ENCODE results near the gene IFFO2. TPM values are rescaled to one million over a fixed set of nuclear protein-coding genes. Genes with fewer than 3 reads are reported as not detected.

IFFO2 gene
- 6.8 and 8.0 TPM in 2 replicates for total RNA-seq
- long read RNA-seq, partial matches to known transcripts: 0 of 1 reads
- long read RNA-seq, other reads (novel, unspliced or antisense): 1 of 1 reads

GRCh38 chr1:18956193-18957135, at the start of gene IFFO2:
Gene IFFO2, minus strand, starts transcription at chr1:18956676. Its CDS starts 344 bp downstream, at chr1:18956332.
- Mint-ChIP-seq H3K27ac (ENCODE audit: unreplicated experiment) (no peak within 1 kb of the TSS), H3K36me3 (ENCODE audit: unreplicated experiment) (no peaks in the 10 kb centered on the region), H3K9me3 (ENCODE audit: unreplicated experiment) (no peaks in the 10 kb centered on the region), H3K4me1 (ENCODE audit: unreplicated experiment) (peaks cover 27% of the 10 kb centered on the region), H3K4me3 (ENCODE audit: unreplicated experiment) (peak within 1 kb of the TSS; percentile 84), H3K27me3 (ENCODE audit: unreplicated experiment) (peaks cover 6% of the 10 kb centered on the region)
- TF ChIP-seq, protein P1, sequence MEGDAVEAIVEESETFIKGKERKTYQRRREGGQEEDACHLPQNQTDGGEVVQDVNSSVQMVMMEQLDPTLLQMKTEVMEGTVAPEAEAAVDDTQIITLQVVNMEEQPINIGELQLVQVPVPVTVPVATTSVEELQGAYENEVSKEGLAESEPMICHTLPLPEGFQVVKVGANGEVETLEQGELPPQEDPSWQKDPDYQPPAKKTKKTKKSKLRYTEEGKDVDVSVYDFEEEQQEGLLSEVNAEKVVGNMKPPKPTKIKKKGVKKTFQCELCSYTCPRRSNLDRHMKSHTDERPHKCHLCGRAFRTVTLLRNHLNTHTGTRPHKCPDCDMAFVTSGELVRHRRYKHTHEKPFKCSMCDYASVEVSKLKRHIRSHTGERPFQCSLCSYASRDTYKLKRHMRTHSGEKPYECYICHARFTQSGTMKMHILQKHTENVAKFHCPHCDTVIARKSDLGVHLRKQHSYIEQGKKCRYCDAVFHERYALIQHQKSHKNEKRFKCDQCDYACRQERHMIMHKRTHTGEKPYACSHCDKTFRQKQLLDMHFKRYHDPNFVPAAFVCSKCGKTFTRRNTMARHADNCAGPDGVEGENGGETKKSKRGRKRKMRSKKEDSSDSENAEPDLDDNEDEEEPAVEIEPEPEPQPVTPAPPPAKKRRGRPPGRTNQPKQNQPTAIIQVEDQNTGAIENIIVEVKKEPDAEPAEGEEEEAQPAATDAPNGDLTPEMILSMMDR (IDR thresholded peaks at IDR 0.05): no peak
- peak; percentile 99 for DNase-seq (ENCODE audit: extremely low spot score, unreplicated experiment)

DNA sequence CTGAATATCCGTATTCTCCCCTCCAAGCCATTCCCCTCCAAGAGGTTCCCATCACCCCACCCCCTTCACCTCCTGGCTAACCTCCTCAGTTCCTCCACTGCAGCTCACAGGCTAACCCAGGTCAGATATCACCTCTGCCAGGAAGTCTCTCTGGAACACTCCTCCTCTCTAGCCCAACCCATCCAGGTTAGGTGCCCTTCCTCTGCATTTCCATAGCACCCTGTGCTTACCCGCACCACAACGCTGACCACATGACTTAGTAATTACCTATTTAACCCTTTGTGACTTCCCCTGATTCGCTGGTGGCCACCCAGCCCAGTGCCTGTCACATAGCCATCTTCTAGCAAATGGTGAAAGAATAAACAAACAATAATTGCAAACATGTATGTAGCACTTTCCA, 49.5 kb upstream of the IFFO2 start:
- peaks cover 15% of the 10 kb centered on the region for H3K4me1 Mint-ChIP-seq (ENCODE audit: unreplicated experiment)
- TF ChIP-seq, protein P1 (IDR thresholded peaks at IDR 0.05): no peak
- H3K27ac Mint-ChIP-seq (ENCODE audit: unreplicated experiment): no peak overlapping the region
- peaks cover 10% of the 10 kb centered on the region for H3K9me3 Mint-ChIP-seq (ENCODE audit: unreplicated experiment)
- H3K4me3 Mint-ChIP-seq (ENCODE audit: unreplicated experiment): no peak overlapping the region
- H3K27me3 Mint-ChIP-seq (ENCODE audit: unreplicated experiment): peaks cover 4% of the 10 kb centered on the region
- peaks cover 2% of the 10 kb centered on the region for H3K36me3 Mint-ChIP-seq (ENCODE audit: unreplicated experiment)
- peak; percentile 38 for DNase-seq (ENCODE audit: extremely low spot score, unreplicated experiment)

GRCh38 chr1:19003371-19004290, 47.2 kb upstream of the IFFO2 start:
- TF ChIP-seq, protein P1 (IDR thresholded peaks at IDR 0.05): no peak
- peaks cover 5% of the 10 kb centered on the region for H3K4me1 Mint-ChIP-seq (ENCODE audit: unreplicated experiment)

DNA sequence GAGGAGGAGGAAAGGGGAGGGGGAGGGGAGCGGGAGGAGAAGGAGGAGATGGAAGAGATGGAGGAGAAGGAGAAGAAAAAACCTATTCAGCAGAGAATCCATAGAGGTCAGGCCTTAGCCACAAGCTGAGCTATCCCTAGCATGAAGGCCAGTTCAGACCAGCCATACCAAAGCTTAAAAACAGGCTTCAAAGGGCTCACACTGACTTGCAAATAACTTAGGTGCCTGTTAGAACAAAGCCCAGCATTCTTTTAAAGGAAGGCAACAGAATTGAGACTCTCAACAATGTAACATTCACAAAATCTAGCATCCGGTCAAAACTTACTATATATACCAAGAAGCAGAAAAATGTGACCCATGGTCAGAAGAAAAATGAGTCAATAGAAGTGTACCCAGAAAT, 43.6 kb upstream of the IFFO2 start:
- no peak overlapping the region for H3K27ac Mint-ChIP-seq (ENCODE audit: unreplicated experiment)
- DNase-seq (ENCODE audit: extremely low spot score, unreplicated experiment): no peak

More at GRCh38 chr1:19003371-19004290, 47.2 kb upstream of the IFFO2 start:
- Mint-ChIP-seq H3K27ac (ENCODE audit: unreplicated experiment) (no peak overlapping the region), H3K27me3 (ENCODE audit: unreplicated experiment) (peaks cover 4% of the 10 kb centered on the region), H3K36me3 (ENCODE audit: unreplicated experiment) (peaks cover 2% of the 10 kb centered on the region), H3K4me3 (ENCODE audit: unreplicated experiment) (no peak overlapping the region), H3K9me3 (ENCODE audit: unreplicated experiment) (peaks cover 21% of the 10 kb centered on the region)
- DNase-seq (ENCODE audit: extremely low spot score, unreplicated experiment): peak; percentile 27

More for the DNA sequence above, 43.6 kb upstream of the IFFO2 start:
- Mint-ChIP-seq H3K4me1 (ENCODE audit: unreplicated experiment) (peaks cover 7% of the 10 kb centered on the region), H3K4me3 (ENCODE audit: unreplicated experiment) (no peak overlapping the region), H3K36me3 (ENCODE audit: unreplicated experiment) (peaks cover 2% of the 10 kb centered on the region), H3K27me3 (ENCODE audit: unreplicated experiment) (peaks cover 4% of the 10 kb centered on the region), H3K9me3 (ENCODE audit: unreplicated experiment) (peaks cover 21% of the 10 kb centered on the region)
- TF ChIP-seq, protein P1 (IDR thresholded peaks at IDR 0.05): no peak
